GM19468 (cell line): ENCODE measurements around the gene CCDC116.
"Not testable (repeated sequence)": the region's sequence is repeated elsewhere in the genome, so short reads cannot be mapped to it uniquely, and the experiment has no call there.

ENCODE experiments used
- ATAC-seq: cut with Tn5 transposase; IDR thresholded peaks from one replicate; pipeline ENCODE4 v1.9.1; 2021; ENCODE audit warnings: mild to moderate bottlenecking, moderate library complexity, moderate number of reproducible peaks; ENCODE audit not compliant: unreplicated experiment; ENCODE audit errors: extremely low read depth

Gene CCDC116

DNA sequence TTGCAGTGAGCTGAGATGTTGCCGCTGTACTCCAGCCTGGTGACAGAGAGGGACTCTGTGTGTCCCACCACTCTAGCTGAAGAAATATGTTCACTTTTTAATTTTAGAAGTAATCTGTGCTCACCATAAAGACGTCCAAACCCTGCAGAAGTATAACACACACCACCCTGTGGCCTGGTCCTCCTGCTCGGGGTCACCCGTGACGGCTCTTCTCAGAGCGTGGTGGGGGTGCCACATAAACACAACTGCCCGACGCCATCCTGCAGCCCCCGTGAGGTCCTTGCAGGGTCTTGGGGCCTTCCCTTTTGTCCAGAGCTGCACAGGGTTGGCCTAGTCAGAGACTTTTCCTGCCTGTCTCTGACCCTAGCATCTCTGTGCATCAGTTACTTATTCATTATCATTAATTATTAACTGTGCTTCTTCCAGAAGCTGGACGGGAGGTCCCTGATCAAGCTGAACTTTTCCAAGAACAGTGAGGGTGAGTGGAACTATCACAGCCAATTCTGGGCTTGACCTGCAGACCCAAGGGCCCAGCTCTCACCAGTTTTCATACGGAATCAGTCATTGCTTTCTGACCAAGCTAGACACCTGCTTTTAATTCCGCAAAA is 42.2 kb downstream of the CCDC116 start:
- no peak for ATAC-seq

DNA sequence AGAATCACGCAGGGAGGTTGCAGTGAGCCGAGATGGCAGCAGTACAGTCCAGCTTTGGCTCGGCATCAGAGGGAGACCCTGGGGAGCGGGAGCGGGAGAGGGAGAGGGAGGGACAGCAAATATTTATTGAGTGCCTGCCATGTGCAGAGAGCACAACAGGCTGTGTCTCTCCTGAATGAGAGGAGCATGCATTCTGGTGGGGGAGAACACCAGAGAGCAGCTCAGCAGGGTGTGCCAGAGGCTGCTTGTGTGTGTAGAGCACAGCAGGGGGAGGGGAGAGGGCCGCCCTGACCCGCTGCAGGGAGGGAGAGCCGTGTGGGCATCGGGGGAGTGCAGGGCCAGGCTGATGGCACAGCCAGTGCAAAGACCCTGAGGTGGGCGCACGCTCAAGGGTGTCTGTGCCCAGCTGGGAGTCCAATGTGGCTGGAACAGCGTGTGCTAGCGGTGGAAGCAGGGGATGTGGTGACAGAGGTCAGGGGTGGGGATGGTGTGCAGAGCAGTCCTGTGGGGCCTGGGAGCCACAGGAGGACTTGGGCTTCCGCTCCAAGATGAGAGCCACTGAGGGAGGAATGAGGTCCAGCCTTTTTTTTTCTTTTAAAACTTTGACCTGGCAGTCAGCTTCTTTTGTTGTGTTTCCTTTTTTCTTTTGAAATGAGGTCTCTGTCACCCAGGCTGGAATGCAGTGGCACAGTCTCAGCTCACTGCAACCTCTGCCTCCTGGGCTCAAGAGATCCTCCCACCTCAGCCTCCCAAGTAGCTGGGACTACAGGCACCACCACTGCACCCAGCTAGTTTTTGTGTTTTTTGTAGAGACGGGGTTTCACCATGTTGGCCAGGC is 45.3 kb downstream of the CCDC116 start:
- no peak for ATAC-seq

DNA sequence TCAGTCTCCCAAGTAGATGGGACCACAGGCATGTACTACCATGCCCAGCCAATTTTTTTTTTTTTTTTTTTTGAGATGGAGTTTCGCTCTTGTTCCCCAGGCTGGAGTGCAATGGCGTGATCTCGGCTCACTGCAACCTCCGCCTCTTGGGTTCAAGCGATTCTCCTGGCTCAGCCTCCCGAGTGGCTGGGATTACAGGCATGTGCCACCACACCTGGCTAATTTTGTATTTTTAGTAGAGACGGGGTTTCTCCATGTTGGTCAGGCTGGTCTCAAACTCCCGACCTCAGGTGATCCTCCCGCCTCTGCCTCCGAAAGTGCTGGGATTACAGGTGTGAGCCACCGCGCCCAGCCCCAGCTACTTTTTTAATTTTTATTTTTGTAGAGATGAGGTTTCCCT is 46.3 kb downstream of the CCDC116 start:
- not testable (repeated sequence) for ATAC-seq

- ATAC-seq, result no peak
Observed at GRCh38 chr22:21679383-21679782, 46.8 kb downstream of the CCDC116 start.

GRCh38 chr22:21680830-21681565 is 48.4 kb downstream of the CCDC116 start:
- ATAC-seq, result no peak

DNA sequence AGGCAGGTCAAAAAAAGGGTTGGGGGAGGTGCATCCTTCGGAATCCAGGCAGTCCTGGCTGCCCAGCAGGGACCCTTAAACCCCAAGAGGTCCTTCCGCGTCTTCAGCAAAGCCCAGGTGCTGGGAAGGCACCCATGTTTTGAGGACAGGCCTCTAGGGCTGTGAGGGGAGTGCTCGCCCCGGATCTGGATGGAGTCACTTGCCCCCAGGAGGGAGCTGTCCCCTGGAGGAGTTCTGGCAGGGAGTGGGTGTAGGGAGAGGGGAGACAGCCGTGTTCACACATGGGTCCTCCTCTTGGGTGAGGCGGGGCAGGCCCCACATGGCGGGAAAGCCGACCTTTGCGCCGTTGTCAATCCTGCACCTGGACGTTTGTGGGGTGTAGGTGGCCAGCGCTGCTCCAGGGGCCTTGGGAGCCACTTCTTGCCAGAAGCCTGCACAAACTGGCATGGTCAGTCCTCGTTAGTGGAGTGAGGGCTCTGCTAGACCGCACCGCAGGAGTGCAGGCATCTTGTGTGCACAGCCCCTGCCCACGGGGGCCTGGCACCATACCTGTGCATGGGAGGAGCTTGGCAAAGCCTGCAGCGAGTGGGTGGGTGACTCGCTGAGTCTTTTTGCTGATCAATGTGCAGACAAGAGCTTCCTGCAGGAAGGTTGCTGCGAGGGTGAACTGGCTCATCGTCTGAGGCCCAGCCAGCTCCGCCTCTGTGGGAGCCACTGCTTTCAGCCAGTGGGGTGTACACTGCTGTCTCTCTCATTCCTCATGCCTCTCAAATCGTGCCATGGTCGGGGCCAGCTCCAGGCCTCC is 49.2 kb downstream of the CCDC116 start:
- no peak for ATAC-seq

DNA sequence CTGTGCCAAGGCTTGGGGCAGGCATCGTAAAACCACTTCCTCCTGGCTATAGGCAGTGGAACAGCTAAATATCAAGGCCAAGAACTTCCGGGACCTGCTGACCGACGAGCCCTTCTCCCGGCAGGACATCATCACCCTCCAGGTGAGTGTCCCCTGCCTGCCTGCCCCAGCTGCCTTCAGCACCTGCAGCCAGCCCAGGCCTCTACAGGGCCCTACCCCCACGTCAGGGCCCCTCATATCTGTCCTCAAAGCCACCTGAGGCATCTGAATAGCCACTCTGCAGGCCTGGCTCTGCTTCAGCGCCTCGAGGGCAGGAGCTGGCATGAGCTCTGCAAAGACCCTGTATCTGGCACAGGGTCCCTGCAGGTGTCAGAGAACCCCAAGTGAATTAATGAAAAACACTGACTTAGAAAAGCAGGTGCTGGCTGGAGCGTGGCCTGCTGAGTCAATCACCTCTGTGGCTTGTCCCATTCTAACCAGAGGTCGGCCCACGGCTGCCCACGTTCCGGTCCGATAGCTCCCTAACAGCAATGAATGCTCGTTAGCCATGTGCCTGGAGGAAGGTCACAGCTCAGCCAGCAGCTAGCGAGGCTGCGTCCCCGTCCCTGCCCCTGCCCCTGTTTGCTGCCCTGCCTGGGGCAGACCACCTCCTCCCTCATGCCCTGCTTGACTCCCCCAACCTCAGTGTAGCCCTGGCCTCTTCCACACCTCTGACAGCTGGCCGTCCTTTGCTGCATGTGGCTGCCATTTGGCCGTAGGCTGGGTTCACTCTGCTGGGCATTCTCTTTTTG is 50.0 kb downstream of the CCDC116 start:
- no peak for ATAC-seq

DNA sequence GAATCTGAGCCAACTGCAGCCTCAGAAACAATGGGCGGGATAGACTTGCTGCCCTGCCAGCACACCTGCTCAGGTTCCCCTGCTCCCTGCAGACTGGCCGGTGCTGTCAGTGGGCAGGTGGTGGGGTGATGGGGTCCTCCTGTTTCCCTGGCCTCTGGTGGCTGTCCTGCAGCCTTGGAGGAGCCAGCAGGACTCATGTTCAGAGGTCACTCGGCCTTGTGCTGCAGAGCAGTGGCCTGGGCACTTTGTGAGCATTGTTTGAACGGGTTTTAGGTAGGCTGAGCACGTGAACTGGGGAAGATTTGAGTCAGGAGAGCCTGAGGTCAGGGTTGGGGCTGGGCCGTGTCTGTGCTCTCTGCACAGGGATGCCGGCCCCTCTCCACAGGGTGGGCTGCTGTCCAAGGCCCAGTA is 50.8 kb downstream of the CCDC116 start:
- ATAC-seq, result no peak

DNA sequence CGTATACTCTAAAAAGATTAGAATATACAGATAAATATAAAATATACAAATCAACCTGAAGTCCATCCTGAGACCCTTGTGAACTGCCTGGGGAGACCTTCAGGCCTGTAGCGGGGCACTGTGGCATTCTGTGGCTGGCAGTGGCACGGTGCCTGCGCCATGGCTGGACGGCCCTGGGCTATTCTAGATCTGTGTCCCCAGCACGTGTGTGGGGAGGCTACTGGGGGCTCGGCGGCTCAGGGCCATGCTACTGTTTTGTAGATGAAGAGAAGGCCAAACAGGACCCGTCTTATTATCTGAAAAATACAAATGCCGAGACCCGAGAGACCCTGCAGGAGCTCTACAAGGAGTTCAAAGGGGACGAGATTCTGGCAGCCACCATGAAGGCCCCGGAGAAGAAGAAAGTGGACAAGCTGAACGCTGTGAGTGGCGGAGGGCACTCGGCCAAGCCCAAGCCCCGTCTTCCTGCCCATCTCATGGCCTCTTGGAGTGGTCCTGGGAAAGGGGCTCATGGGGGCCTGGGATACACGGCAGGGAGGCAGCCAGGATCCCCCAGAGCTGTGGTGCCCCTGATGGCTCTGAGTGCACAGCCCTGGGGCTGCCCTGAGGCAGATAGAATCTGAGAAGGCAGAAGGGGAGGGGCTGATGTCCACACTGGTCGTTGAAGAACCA is 52.1 kb downstream of the CCDC116 start:
- no peak for ATAC-seq

GRCh38 chr22:21685164-21685513 is 52.6 kb downstream of the CCDC116 start:
- no peak for ATAC-seq

DNA sequence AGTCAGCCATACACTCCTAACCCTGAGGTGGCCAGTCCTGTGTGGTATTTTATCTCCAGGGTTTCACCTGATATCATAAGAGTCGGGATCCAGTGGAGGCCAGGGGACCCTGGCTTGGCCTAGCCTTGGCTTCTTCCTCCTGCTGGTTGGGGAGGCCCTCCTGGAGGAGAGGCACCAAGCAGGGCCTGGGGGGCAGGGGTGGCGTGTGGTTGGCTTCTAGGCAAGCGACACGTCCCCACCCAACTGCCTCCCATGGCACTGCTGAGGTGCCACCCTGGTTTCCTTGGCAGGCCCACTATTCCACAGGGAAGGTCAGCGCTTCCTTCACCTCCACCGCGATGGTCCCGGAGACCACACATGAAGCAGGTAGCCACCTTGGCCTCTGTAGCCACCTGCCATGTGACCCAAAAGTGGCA is 53.6 kb downstream of the CCDC116 start:
- no peak for ATAC-seq
